Panc1 (cell line): Measurements from ENCODE around the gene TFEC. TPM values are rescaled to one million over a fixed set of nuclear protein-coding genes. Genes with fewer than 3 reads are reported as not detected.

Experiments used
- ATAC-seq: fragments of 200-7000 bp; cut with Tn5 transposase; 2 replicates; pipeline ENCODE4 v1.9.1; 2020; ENCODE audit warnings: mild to moderate bottlenecking, moderate library complexity
- BruUV-seq: library from RNA; stranded (reverse); fragments of 400-500 nt; replicated peaks from 2 replicates; lab custom pipeline; 2021; lab: Mats Ljungman, UMichigan
- CTCF ChIA-PET: fragments of 300-600 bp; sonication (Branson Sonifier 250); formaldehyde crosslinking; loops from one replicate; lab custom pipeline; 2022; ENCODE audit warnings: antibody characterized with exemption; lab: Charles Lee
- POLR2A ChIA-PET: fragments of 300-600 bp; sonication (Branson Sonifier 250); formaldehyde crosslinking; loops from one replicate; lab custom pipeline; 2022; ENCODE audit warnings: antibody characterized with exemption; lab: Charles Lee
- DNase-seq: peaks from one replicate; pipeline ENCODE4 v3.0.0-alpha.2; 2010; ENCODE audit warnings: low read depth, low spot score
- H3K27ac ChIP-seq: 2 replicates; pipeline ENCODE4 v1.5.1; 2011; ENCODE audit warnings: mild to moderate bottlenecking, low read length, inconsistent platforms
- H3K27me3 ChIP-seq: fragments of 200-500 bp; sonication (Bioruptor generic); 2 replicates; pipeline ENCODE4 v1.6.0; 2014; ENCODE audit warnings: low read length, inconsistent platforms; ENCODE audit not compliant: control insufficient read depth, insufficient read depth
- H3K36me3 ChIP-seq: fragments of 200-500 bp; sonication (Bioruptor generic); 2 replicates; pipeline ENCODE4 v1.5.1; 2014; ENCODE audit warnings: inconsistent platforms, mild to moderate bottlenecking, low read length, moderate library complexity; ENCODE audit not compliant: control insufficient read depth, insufficient read depth
- H3K4me1 ChIP-seq: 2 replicates; pipeline ENCODE4 v1.5.1; 2011; ENCODE audit warnings: inconsistent platforms, mild to moderate bottlenecking, low read length, moderate library complexity; ENCODE audit not compliant: control insufficient read depth, insufficient read depth
- H3K4me3 ChIP-seq, 2 experiments: 2 replicates each; pipeline ENCODE4 v1.5.1; 2011 to 2012; ENCODE audit warnings: low read depth in 2 of 2, low read length in 2 of 2, mild to moderate bottlenecking in 2 of 2, inconsistent platforms in 1 of 2, moderate library complexity in 1 of 2
- H3K9me3 ChIP-seq: fragments of 200-500 bp; sonication (Bioruptor generic); 2 replicates; pipeline ENCODE4 v1.5.1; 2014; ENCODE audit warnings: low read depth, mild to moderate bottlenecking, inconsistent platforms, low read length, moderate library complexity; ENCODE audit not compliant: control insufficient read depth, insufficient read depth
- POLR2AphosphoS5 ChIP-seq: IDR thresholded peaks from 2 replicates; pipeline ENCODE4 v1.6.1; 2012; ENCODE audit warnings: mild to moderate bottlenecking, low read depth, low read length, moderate library complexity
- SIN3A ChIP-seq: IDR thresholded peaks from 2 replicates; pipeline ENCODE4 v1.6.1; 2012; ENCODE audit warnings: low read depth, mild to moderate bottlenecking, low read length, moderate library complexity, borderline replicate concordance; ENCODE audit not compliant: insufficient read depth
- TCF7L2 ChIP-seq: IDR thresholded peaks from 2 replicates; pipeline ENCODE4 v1.6.1; 2011; ENCODE audit warnings: mild to moderate bottlenecking, low read depth, low read length, inconsistent platforms
- in situ Hi-C: cut with HindIII; loops from 2 replicates; pipeline ENCODE4 v1.10.0; 2016; ENCODE audit warnings: low sequenced_read_pairs, low pct_unique_long_range_greater_than_20kb
- intact Hi-C: fragments of 100-400 bp; cut with micrococcal nuclease; formaldehyde crosslinking; loops from one replicate; pipeline ENCODE4 v1.10.0; 2022; ENCODE audit not compliant: unreplicated experiment
- total RNA-seq: library from RNA; stranded (reverse); gene quantifications from one replicate; pipeline ENCODE4 v1.2.1, GENCODE V29; 2021; ENCODE audit not compliant: unreplicated experiment
- TF ChIP-seq, protein P1 (sequence below), 2 experiments: IDR thresholded peaks; 2 replicates each; pipeline ENCODE4 v1.6.1; 2011 to 2012; ENCODE audit warnings: low read depth in 2 of 2, control low read depth in 1 of 2, low read length in 1 of 2, mild to moderate bottlenecking in 1 of 2, moderate library complexity in 1 of 2; ENCODE audit not compliant: insufficient read depth in 1 of 2
- TF ChIP-seq, protein P2 (sequence below): fragments of 450-650 bp; IDR thresholded peaks from 2 replicates; pipeline ENCODE4 v1.5.1; 2017; ENCODE audit warnings: mild to moderate bottlenecking

The TFEC gene
- total RNA-seq, 1 experiment from 2014 or later: not detected

DNA sequence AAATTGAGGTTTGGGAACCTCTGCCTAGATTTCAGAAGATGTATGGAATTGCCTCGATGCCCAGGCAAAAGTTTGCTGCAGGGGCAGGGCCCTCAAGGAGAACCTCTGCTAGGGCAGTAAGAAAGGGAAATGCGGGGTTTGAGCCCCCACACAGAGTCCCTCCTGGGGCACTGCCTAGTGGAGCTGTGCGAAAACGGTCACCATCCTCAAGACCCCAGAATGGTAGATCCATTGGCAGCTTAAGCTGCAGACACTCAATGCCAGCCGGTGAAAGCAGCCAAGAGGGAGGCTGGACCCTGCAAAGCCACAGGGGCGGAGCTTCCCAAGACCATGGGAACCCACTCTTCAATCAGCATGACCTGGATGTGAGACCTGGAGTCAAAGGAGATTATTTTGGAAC is 15.0 kb upstream of the TFEC start:
- in situ Hi-C loops (no loop called here), intact Hi-C loops (no loop called here)
- no peak overlapping the region for H3K4me3 ChIP-seq
- H3K27ac ChIP-seq: no peak overlapping the region
- ATAC-seq: no peak
- TF ChIP-seq, protein P1, sequence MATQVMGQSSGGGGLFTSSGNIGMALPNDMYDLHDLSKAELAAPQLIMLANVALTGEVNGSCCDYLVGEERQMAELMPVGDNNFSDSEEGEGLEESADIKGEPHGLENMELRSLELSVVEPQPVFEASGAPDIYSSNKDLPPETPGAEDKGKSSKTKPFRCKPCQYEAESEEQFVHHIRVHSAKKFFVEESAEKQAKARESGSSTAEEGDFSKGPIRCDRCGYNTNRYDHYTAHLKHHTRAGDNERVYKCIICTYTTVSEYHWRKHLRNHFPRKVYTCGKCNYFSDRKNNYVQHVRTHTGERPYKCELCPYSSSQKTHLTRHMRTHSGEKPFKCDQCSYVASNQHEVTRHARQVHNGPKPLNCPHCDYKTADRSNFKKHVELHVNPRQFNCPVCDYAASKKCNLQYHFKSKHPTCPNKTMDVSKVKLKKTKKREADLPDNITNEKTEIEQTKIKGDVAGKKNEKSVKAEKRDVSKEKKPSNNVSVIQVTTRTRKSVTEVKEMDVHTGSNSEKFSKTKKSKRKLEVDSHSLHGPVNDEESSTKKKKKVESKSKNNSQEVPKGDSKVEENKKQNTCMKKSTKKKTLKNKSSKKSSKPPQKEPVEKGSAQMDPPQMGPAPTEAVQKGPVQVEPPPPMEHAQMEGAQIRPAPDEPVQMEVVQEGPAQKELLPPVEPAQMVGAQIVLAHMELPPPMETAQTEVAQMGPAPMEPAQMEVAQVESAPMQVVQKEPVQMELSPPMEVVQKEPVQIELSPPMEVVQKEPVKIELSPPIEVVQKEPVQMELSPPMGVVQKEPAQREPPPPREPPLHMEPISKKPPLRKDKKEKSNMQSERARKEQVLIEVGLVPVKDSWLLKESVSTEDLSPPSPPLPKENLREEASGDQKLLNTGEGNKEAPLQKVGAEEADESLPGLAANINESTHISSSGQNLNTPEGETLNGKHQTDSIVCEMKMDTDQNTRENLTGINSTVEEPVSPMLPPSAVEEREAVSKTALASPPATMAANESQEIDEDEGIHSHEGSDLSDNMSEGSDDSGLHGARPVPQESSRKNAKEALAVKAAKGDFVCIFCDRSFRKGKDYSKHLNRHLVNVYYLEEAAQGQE (IDR thresholded peaks at IDR 0.05; ENCODE audit: insufficient read depth in 1 of 2, low read depth in 2 of 2, low read length in 1 of 2): no peak
- TF ChIP-seq TCF7L2 (no peak), POLR2AphosphoS5 (no peak)
- TF ChIP-seq, protein P2, sequence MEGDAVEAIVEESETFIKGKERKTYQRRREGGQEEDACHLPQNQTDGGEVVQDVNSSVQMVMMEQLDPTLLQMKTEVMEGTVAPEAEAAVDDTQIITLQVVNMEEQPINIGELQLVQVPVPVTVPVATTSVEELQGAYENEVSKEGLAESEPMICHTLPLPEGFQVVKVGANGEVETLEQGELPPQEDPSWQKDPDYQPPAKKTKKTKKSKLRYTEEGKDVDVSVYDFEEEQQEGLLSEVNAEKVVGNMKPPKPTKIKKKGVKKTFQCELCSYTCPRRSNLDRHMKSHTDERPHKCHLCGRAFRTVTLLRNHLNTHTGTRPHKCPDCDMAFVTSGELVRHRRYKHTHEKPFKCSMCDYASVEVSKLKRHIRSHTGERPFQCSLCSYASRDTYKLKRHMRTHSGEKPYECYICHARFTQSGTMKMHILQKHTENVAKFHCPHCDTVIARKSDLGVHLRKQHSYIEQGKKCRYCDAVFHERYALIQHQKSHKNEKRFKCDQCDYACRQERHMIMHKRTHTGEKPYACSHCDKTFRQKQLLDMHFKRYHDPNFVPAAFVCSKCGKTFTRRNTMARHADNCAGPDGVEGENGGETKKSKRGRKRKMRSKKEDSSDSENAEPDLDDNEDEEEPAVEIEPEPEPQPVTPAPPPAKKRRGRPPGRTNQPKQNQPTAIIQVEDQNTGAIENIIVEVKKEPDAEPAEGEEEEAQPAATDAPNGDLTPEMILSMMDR: no peak
- CTCF ChIA-PET: no interaction called here
- H3K4me1 ChIP-seq: no peaks in the 10 kb centered on the region
- H3K36me3 ChIP-seq: no peaks in the 10 kb centered on the region
- POLR2A ChIA-PET: no interaction called here
- no peak for DNase-seq
- no TSS peak for BruUV-seq
- peaks cover under 1% of the 10 kb centered on the region; the same call in 1 of the 2 replicates for H3K27me3 ChIP-seq
- H3K9me3 ChIP-seq: no peaks in the 10 kb centered on the region

DNA sequence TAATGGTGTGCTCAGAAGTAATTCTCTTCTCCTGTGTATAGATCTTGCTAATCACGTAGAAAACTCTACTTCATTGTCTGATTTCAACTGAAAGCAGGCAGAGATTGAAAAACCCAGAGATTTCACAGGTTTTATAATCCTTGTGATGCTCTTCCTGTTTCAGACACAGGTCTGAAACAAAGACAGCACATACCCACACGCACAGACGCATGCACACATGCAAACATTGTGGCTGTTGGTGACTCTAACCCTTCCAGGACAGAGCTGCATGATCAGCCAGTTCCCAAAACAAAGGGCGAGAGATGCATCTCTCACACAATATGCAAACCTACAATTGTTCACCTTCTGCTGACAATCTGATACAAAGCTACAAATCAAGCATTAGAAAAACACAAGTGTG is 11.1 kb upstream of the TFEC start:
- Histone ChIP-seq H3K9me3 (no peaks in the 10 kb centered on the region), H3K27ac (no peak overlapping the region), H3K4me1 (no peaks in the 10 kb centered on the region), H3K4me3 (no peak overlapping the region), H3K36me3 (no peaks in the 10 kb centered on the region), H3K27me3 (peaks cover 2% of the 10 kb centered on the region)
- ATAC-seq (no peak), DNase-seq (no peak)
- intact Hi-C loops (no loop called here), in situ Hi-C loops (no loop called here)
- POLR2A ChIA-PET: no interaction called here
- CTCF ChIA-PET: no interaction called here
- no peak for TF ChIP-seq TCF7L2
- TF ChIP-seq, protein P2: no peak
- TF ChIP-seq, protein P1 (IDR thresholded peaks at IDR 0.05; ENCODE audit: insufficient read depth in 1 of 2, low read depth in 2 of 2, low read length in 1 of 2): no peak
- TF ChIP-seq POLR2AphosphoS5: no peak
- no peak for TF ChIP-seq SIN3A
- BruUV-seq: no TSS peak
